Upper lobe of left lung (tissue), 6 donors: ENCODE results near the gene TAB3. TPM values are rescaled to one million over a fixed set of nuclear protein-coding genes. Genes with fewer than 3 reads are reported as not detected.

Source experiments
- ATAC-seq, 2 donors: fragments of 200-7000 bp; cut with Tn5 transposase; one replicate each; pipeline ENCODE4 v1.9.1; 2022; ENCODE audit warnings: mild to moderate bottlenecking in 2 of 2, moderate library complexity in 2 of 2; ENCODE audit not compliant: low FRiP score in 2 of 2
- DNase-seq, 2 donors: peaks; one replicate each; pipeline ENCODE4 v3.0.0-alpha.2; 2019 to 2020
- H3K27ac ChIP-seq, 4 donors: fragments of 200-600 bp; sonication (generic); one replicate each; pipeline ENCODE4 v1.5.1; 2016 to 2019
- H3K27me3 ChIP-seq, 4 donors: fragments of 200-600 bp; sonication (generic); one replicate each; pipeline ENCODE4 v1.5.1; 2017 to 2019
- H3K36me3 ChIP-seq, 4 donors: fragments of 200-600 bp; sonication (generic); one replicate each; pipeline ENCODE4 v1.5.1; 2016 to 2019
- H3K4me1 ChIP-seq, 4 donors: fragments of 200-600 bp; sonication (generic); one replicate each; pipeline ENCODE4 v1.5.1; 2018 to 2019
- H3K4me3 ChIP-seq, 4 donors: fragments of 200-600 bp; sonication (generic); one replicate each; pipeline ENCODE4 v1.5.1; 2017 to 2019; ENCODE audit warnings: mild to moderate bottlenecking in 2 of 4, moderate library complexity in 1 of 4
- H3K9me3 ChIP-seq, 4 donors: fragments of 200-600 bp; sonication (generic); one replicate each; pipeline ENCODE4 v1.5.1; 2018 to 2019
- CTCF ChIP-seq, 6 experiments: fragments of 450-650 bp in 4 of 6; fragments of 200-600 bp in 2 of 6; sonication (generic) in 2 of 6; IDR thresholded peaks; one replicate each; pipeline ENCODE4 v1.5.1; 2016 to 2019; ENCODE audit warnings: antibody characterized with exemption in 6 of 6
- EP300 ChIP-seq, 4 donors: sonication (generic); formaldehyde crosslinking; IDR thresholded peaks; one replicate each; pipeline ENCODE4 v1.5.1; 2017; ENCODE audit warnings: antibody characterized with exemption in 4 of 4, control low read depth in 2 of 4
- POLR2A ChIP-seq, 4 donors: fragments of 450-650 bp; IDR thresholded peaks; one replicate each; pipeline ENCODE4 v1.5.1; 2016 to 2017; ENCODE audit warnings: antibody characterized with exemption in 4 of 4, mild to moderate bottlenecking in 2 of 4
- POLR2AphosphoS5 ChIP-seq, 2 donors: sonication (generic); formaldehyde crosslinking; IDR thresholded peaks; one replicate each; pipeline ENCODE4 v1.5.1; 2017; ENCODE audit warnings: antibody characterized with exemption in 2 of 2
- WGBS, 2 donors: methylation state at CpG; one replicate each; pipeline ENCODE4 v1.1.5; 2017 to 2018; 5-methylcytosine and 5-hydroxymethylcytosine counted together
- total RNA-seq, 6 donors: library from RNA; depleted of rRNA in 4 of 6; stranded (reverse); fragments of >200 nt in 4 of 6; gene quantifications; one replicate each; pipeline versions ENCODE4 v1.1.0 to v1.2.1, GENCODE V29; 2016 to 2021
- donor health status: DM: no; HTN: no; CAD: no; lungs with moderate emphysema.
- donor health status: DM: no; HTN: yes; CAD: no; lungs with severe emphysema.

The TAB3 gene
- total RNA-seq, 6 donors from 2014 or later, result 13.5 to 42.1 (median 18.8) TPM

GRCh38 chrX:30875957-30876356 lies 13.1 kb downstream of the TAB3 start:
- Histone ChIP-seq H3K9me3 (no peaks in the 10 kb centered on the region), H3K27ac (no peak overlapping the region), H3K36me3 (no peaks in the 10 kb centered on the region), H3K27me3 (no peaks in the 10 kb centered on the region), H3K4me1 (peaks cover 0 to 4% (median 0%) of the 10 kb centered on the region in 4 donors), H3K4me3 (no peak overlapping the region)
- DNase-seq (no peak), ATAC-seq (no peak)
- 68 to 81% methylated on average over 3 of the region's 3 CpGs for WGBS, 2 donors
- TF ChIP-seq EP300 (IDR thresholded peaks at IDR 0.05) (no peak), CTCF (IDR thresholded peaks at IDR 0.05) (no peak), POLR2AphosphoS5 (IDR thresholded peaks at IDR 0.05) (no peak), POLR2A (IDR thresholded peaks at IDR 0.05) (no peak)

- Histone ChIP-seq H3K4me3 (no peak overlapping the region), H3K4me1 (peaks cover 0 to 4% (median 0%) of the 10 kb centered on the region in 4 donors), H3K9me3 (no peaks in the 10 kb centered on the region), H3K36me3 (no peaks in the 10 kb centered on the region), H3K27me3 (no peaks in the 10 kb centered on the region), H3K27ac (no peak overlapping the region)
- DNase-seq, result no peak
- 87 to 94% methylated on average over 3 of the region's 3 CpGs for WGBS, 2 donors
- no peak for TF ChIP-seq EP300 (IDR thresholded peaks at IDR 0.05)
- no peak for TF ChIP-seq POLR2AphosphoS5 (IDR thresholded peaks at IDR 0.05)
- no peak for TF ChIP-seq CTCF (IDR thresholded peaks at IDR 0.05)
- no peak for TF ChIP-seq POLR2A (IDR thresholded peaks at IDR 0.05)
- no peak for ATAC-seq
These were observed 14.2 kb downstream of the TAB3 start for GRCh38 chrX:30874851-30875250.

GRCh38 chrX:30870572-30870971 lies 18.5 kb downstream of the TAB3 start:
- WGBS, 2 donors, result 59 to 91% methylated on average over 2 of the region's 2 CpGs
- peaks cover 0 to 7% (median 0%) of the 10 kb centered on the region in 4 donors for H3K36me3 ChIP-seq
- no peak overlapping the region for H3K27ac ChIP-seq
- H3K9me3 ChIP-seq, result no peaks in the 10 kb centered on the region
- H3K27me3 ChIP-seq, result no peaks in the 10 kb centered on the region
- ATAC-seq (no peak), DNase-seq (no peak)
- H3K4me3 ChIP-seq, result no peak overlapping the region
- no peaks in the 10 kb centered on the region for H3K4me1 ChIP-seq
- no peak for TF ChIP-seq CTCF (IDR thresholded peaks at IDR 0.05)
- TF ChIP-seq POLR2A (IDR thresholded peaks at IDR 0.05), result no peak
- no peak for TF ChIP-seq EP300 (IDR thresholded peaks at IDR 0.05)
- no peak for TF ChIP-seq POLR2AphosphoS5 (IDR thresholded peaks at IDR 0.05)

GRCh38 chrX:30865612-30866011 lies 23.4 kb downstream of the TAB3 start:
- Histone ChIP-seq H3K36me3 (peaks cover 0 to 7% (median 0%) of the 10 kb centered on the region in 4 donors), H3K27ac (peak overlapping the region in 1 of 4 donors; percentile 42), H3K4me1 (no peaks in the 10 kb centered on the region), H3K9me3 (no peaks in the 10 kb centered on the region), H3K4me3 (no peak overlapping the region), H3K27me3 (no peaks in the 10 kb centered on the region)
- no peak for TF ChIP-seq POLR2A (IDR thresholded peaks at IDR 0.05)
- TF ChIP-seq POLR2AphosphoS5 (IDR thresholded peaks at IDR 0.05), result no peak
- TF ChIP-seq EP300 (IDR thresholded peaks at IDR 0.05), result no peak
- no peak for TF ChIP-seq CTCF (IDR thresholded peaks at IDR 0.05)
- DNase-seq (no peak), ATAC-seq (no peak)
- WGBS, 2 donors, result 74 to 75% methylated on average over 1 of the region's 1 CpG

GRCh38 chrX:30865015-30865414 lies 24.0 kb downstream of the TAB3 start:
- H3K36me3 ChIP-seq, result peaks cover 0 to 7% (median 0%) of the 10 kb centered on the region in 4 donors
- TF ChIP-seq CTCF (IDR thresholded peaks at IDR 0.05) (peak in 1 of 6 experiments; percentile 17), EP300 (IDR thresholded peaks at IDR 0.05) (no peak)
- DNase-seq (peak in 1 of 2 donors; percentile 48), ATAC-seq (peak; percentile 31 to 43)
- H3K27me3 ChIP-seq, result no peaks in the 10 kb centered on the region
- H3K4me1 ChIP-seq, result no peaks in the 10 kb centered on the region
- 18 to 37% methylated on average over 2 to 3 of the region's 3 CpGs for WGBS, 2 donors
- H3K27ac ChIP-seq, result peak overlapping the region in 2 of 4 donors; percentile 18 to 42
- H3K9me3 ChIP-seq, result no peaks in the 10 kb centered on the region
- no peak overlapping the region for H3K4me3 ChIP-seq
